Activated CD8-positive, alpha-beta memory T cell treated with anti-CD3 and anti-CD28 coated beads for 36 hours (primary cell): ENCODE results near the gene POLR3B. TPM values are rescaled to one million over a fixed set of nuclear protein-coding genes. Genes with fewer than 3 reads are reported as not detected.

ENCODE experiments used
- CTCF ChIA-PET: fragments of 350-600 bp; sonication (Branson Sonifier 250); formaldehyde crosslinking; loops from one replicate; lab custom pipeline; 2021; ENCODE audit warnings: antibody characterized with exemption; lab: Charles Lee
- POLR2A ChIA-PET: fragments of 350-600 bp; sonication (Branson Sonifier 250); formaldehyde crosslinking; loops from one replicate; lab custom pipeline; 2021; ENCODE audit warnings: antibody characterized with exemption; lab: Charles Lee
- total RNA-seq, 2 experiments: library from RNA; stranded (reverse); gene quantifications; one replicate each; pipeline ENCODE4 v1.2.3, GENCODE V29; 2021

The POLR3B gene
- total RNA-seq, 2 experiments from 2014 or later, result 14.5 to 14.6 TPM

DNA sequence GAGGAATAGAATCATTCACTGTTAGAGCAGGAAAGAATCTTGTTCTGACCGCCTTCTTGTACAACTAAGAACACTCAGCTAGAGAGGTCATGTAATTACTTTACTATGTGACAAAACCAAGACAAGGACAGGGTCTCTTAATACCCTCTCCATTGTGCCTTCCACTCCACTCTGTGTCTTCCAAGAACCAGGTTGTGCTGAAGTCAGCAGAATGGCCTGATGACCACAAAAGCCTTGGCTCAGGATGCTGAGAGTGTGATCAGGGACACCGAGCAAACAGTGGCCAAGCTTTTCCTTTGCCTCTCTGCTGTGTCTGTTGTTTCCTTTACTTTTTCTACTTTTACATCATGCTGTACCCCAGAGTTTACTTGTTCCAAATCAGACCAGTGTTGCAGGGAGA, 142.1 kb downstream of the POLR3B start:
- POLR2A ChIA-PET, result no interaction called here
- CTCF ChIA-PET, result no interaction called here

DNA sequence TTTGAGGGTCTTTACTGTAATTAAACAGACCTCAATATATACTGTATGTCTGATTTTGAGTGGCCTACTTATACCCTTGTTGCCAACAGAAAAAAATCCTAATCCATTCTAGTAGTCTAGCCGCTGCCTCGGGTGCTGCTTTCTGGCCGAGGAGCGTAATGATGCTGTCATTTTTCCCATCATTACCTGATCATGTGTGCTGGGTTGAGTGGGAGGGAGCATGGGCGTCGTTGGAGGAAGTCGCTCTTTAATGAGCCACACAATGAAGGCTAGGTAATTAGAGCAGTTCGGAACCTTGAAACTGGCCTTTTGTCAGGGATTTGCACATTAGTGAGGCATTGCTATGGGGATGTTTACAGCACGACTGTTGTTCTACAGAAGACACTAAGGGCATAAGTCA, 149.1 kb downstream of the POLR3B start:
- ChIA-PET CTCF (no interaction called here), POLR2A (no interaction called here)

DNA sequence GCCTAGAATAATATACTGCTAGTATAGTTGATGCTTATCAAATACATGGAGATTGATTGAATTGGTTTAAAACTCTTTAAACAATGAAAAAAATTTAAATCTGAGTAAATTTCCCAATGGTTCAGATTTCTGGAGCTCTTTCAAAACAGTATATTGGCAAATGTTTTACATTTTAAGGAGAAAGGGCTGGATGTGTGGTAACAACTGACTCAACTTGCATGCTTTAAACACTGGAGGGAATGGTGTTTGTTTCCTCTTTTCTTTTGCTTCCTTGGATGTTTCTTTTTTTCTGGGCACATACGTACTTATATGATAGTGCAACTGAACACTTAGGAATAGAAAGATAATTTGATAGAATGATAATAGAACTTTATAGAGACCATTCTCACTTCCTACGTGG, 151.4 kb downstream of the POLR3B start:
- POLR2A ChIA-PET, result no interaction called here
- CTCF ChIA-PET, result no interaction called here

DNA sequence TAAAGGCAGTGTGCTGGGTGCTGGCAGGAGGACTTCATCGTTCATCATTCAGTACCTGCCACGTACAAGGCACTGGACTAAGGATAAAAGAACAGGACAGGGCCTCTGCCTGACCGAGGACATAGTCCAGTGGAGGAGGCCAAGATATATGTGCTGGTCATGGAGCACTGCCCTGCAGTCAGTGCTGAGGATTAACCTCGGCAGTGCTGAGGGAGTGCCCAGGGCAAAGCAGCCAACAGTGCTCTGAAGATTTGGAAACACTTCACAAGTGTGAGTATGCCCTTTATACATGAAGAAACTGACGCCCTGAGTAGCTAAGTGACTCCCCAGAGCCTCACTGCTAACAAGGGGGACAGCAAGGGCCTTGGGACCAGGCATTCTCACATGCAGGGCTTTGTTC, 153.8 kb downstream of the POLR3B start:
- ChIA-PET POLR2A (no interaction called here), CTCF (no interaction called here)

DNA sequence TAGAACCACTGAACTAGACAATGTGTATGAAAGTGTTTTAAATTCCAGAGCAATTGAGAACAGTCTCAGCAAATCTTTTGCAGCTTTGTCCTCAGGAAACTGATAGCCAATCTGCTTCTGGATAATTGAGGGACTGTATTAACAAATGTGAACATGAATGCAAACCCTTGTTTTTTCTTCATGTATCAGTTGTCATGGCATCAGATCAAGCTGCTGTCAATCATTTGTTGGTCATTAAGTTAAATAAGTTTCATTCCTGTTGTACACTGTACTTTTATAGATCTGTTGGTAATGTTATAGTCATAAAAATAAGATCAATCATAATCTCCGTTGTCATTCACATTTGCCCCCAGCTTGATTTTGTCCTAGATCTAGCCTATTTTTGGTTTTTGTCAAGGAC, 159.8 kb downstream of the POLR3B start:
- ChIA-PET POLR2A (no interaction called here), CTCF (no interaction called here)

DNA sequence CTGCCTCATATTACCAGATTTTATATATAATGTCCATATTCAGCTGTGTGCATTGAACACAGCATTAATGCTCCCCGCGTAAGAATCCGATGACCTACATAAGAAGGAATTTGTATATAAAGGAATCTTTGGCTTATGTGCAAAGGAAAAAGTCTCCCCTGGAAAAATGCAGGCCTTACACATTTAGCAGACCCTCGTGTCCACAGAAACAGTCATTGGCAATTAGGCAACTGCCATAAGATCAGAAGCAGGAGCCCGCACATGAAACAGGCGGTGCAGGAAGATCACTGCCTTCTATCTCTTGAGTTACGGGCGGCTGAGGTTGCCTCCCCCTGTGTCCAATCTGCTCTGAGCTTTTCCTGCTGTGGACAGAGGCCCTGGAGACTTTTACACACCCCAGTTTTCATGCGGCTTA, 162.1 kb downstream of the POLR3B start:
- ChIA-PET CTCF (interaction anchor here (0.6 kb wide), 1 partner anchor 199 kb away, joined by 3 read pairs; no protein-coding TSS in a partner anchor), POLR2A (no interaction called here)

DNA sequence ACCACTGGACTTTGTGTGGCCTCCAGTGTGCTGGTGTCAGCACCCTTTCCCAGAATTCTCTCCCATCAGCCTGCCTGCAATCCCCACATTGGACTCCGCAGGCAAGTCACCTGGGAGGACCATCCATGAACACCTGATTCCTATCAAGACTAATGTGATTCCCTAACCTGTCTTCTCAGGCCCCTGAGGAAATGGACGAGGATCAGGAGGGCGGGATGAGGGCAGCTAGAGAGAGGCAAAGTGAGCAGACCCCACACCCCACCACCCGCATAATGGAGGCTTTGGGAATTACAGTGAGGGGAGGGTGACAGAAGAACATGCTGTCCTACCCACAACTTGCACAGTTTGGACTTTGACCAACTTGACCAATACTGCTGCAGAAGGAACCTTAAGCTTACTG, 164.4 kb downstream of the POLR3B start:
- POLR2A ChIA-PET, result no interaction called here
- CTCF ChIA-PET, result no interaction called here

DNA sequence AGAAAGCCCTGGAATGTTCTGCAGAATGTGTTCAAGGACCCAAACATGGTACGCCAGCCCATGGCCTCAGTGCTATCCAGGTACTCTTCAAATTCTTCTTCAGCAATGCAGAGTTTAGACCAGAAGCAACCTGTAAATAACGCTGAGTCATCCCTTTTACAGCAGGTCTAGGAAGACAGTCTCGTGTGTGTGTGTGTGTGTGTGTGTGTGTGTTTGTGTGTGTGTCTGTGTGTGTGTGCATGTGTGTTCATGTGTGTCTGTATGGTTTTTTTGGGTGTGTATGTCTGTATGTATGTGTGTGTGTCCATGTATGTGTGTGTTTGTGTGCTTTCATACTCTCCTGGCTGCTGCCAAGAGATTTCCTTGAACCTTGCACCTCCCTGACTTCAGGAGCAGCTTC, 165.2 kb downstream of the POLR3B start:
- POLR2A ChIA-PET, result no interaction called here
- CTCF ChIA-PET, result no interaction called here

DNA sequence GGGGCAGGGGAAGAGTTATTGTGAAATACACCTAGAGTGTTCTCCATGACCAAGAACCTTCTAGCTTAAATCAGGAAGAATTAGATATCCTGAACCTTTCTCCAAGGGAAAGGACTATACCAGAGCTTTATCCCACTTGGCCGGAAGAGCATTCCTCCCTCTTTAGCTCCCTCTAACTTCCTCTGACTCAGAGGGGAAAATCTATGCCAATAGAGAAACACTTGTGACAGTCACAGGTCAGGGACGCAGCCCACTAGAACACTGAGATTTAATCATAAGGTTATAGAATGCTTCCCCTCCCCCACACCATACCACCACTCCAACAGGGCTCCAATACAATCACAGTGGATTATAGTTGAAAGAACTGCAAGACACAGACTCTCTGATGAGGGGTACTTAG, 169.8 kb downstream of the POLR3B start:
- CTCF ChIA-PET, result no interaction called here
- POLR2A ChIA-PET, result no interaction called here

DNA sequence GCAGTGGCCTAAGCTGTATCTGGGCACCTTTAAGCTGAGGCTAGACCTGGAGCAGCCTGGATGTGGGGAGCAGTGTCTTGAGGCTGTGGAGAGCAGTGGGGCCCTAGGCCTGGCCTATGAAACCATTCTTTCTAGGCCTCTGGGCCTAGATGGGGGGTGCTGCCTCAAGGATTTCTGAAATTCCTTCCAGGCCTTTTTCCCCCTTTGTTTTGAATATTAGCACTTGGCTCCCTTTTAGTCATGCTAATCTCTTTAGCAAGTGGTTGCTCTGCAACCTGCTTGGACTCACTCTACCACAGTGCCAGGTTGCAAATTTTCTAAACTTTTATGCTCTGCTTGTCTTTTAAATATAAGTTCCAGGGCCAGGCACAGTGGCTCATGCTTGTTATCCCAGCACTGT, 183.7 kb downstream of the POLR3B start:
- ChIA-PET POLR2A (no interaction called here), CTCF (no interaction called here)

DNA sequence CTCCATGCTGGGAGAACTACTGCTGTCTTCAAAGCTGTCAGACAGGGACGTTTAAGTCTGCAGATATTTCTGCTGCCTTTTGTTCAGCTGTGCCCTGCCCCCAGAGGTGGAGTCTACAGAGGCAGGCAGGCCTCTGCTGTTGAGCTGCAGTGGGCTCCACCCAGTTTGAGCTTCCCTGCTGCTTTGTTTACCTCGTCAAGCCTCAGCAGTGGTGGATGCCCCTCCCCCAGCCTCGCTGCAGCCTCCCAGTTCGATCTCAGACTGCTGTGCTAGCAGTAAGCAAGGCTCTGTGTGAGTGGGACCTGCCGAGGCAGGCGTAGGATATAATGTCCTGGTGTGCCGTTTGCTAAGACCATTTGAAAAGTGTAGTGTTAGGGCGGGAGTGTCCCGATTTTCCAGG, 193.9 kb downstream of the POLR3B start:
- POLR2A ChIA-PET, result no interaction called here
- CTCF ChIA-PET, result no interaction called here

DNA sequence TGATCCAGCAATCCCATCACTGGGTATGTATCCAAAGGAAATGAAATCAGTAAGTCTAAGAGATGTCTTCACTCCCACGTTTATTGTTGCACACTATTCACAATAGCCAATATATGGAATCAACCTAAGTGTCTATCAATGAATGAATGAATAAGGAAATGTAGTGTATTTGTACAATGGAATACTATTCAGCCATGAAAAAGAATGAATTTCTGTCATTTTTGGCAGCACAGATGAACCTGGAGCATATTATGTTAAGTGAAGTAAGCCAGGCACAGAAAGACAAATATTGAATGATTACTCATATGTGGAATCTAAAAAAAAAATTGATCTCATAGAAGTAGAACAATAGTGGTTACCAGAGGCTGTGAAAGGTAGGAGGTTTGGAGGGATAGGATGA, 194.7 kb downstream of the POLR3B start:
- ChIA-PET POLR2A (no interaction called here), CTCF (no interaction called here)

Other genes with a start within 250 kb of the POLR3B start
- gene NUAK1, start 218.8 kb upstream of the POLR3B start, total RNA-seq, result not detected
- 10 to 100 TPM; 14.2 to 15.3 TPM for gene CKAP4, start 109.7 kb upstream of the POLR3B start, total RNA-seq
- 1 to 10 TPM; 2.7 to 2.9 TPM for gene TCP11L2, start 55.0 kb upstream of the POLR3B start, total RNA-seq
- not detected for gene RFX4, start 225.3 kb downstream of the POLR3B start, total RNA-seq